ENCODE measurements around the gene VWA5B1.

Gene VWA5B1

DNA sequence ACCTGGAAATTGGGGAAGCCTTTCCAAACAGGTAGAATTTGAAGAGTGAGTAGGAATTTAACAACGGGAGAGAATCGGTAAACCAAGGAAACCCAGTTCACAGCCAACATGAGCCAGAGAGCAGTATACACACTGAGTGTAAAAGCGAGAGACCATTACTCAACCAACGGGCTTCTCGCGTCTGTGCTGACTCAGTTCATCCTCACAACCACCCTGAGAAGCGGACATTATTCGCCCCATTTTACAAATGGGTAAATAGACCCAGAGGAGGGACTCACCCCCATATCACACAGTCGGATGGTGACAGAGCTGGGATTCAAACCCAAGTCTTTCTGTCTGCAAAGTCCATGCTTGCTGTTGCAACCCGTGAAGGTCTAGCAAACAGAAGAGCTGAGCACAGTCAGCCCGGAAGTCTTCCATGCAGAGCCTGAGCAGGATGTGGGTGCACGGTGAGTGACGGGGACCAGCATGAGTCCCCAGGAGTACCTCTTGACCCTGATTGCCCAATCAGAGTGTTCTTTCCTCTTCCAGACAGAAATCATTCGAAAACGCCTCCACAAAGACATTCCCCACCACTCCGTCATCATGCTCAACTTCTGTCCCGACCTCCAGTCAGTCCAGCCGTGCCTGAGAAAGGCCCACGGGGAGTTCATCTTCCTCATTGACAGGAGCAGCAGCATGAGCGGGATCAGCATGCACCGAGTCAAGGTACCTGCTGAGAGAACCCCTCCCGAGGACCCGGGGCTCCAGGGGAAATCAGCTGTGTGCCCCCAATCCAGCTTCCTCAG is 32.3 kb downstream of the VWA5B1 start:
- peak; percentile 46 for DNase-seq

DNA sequence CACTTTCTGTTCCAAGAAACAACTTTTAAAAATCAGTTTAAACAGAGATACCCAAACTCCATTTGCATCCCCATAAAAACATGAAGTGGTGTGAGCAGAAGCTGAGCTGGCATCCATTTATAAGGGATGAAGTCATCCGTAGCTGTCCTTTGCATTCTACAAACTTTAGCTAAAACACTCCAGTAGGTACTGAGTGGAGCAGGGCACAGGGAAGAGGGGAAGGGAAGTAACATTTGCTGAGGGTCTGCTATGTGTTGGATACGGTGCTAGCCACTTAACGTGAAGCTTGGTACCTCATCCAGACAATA is 32.9 kb downstream of the VWA5B1 start:
- no peak for DNase-seq

DNA sequence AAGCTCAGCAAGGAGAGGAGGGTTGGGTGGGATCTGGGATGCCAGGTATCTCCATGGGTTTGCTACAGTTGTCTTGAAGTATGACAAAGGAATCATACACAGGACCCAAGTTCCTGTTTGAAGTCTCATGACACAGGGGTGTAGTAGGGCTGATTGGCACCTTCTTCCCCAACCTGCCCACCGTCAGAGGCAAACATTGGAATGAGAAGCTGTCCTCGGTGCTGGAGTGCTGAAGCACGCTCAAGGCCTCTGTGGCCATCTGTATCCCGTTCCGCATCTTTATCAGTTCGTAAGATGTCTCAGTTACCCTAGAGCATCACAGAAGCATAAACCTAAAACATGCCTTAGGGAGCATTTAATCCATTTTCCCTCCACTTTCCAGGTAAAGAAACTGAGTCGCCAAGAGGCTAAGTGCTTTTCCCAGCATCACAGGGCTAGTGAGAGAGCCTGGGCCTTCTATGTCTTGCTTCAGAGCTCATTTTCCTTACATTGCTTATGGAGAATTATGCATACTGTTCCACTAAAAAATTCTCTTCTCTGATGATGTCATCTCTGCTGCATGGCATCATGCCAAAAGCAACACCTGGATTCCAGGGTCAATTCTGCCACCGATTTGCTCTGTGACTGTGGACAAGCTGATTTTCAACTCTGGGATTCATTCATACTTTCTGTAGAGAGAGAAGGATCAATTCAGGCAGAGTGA is 34.2 kb downstream of the VWA5B1 start:
- no peak for DNase-seq

- no peak for DNase-seq
These were observed 34.8 kb downstream of the VWA5B1 start for GRCh38 chr1:20325407-20325843.

DNA sequence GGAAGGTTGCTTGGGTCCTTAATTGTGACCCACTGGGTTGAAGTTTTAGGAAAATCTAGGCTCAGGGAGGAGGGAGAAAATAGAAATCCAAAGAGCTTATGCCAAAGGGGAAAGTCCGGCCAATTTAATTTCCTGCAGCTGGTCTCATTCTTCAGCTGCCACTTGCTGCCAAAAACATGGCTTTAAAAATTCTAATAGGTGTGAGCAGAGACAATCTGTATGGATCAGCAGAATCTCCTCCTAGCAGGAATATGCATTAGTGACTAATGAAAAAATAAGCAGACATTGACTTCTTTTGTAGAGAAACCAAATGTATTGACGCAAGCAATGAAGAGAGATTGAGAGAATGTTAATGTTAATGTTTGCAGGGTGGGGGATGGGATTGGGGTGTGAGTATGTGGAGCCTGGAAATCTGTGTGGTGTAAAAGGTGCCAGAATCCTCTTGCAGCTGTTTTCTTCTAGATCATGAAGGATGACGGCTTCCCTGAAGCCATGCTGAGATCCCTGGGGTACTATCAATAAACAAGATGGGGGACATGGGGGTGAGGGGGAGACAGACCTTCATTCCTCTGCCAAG is 35.3 kb downstream of the VWA5B1 start:
- DNase-seq: no peak

DNA sequence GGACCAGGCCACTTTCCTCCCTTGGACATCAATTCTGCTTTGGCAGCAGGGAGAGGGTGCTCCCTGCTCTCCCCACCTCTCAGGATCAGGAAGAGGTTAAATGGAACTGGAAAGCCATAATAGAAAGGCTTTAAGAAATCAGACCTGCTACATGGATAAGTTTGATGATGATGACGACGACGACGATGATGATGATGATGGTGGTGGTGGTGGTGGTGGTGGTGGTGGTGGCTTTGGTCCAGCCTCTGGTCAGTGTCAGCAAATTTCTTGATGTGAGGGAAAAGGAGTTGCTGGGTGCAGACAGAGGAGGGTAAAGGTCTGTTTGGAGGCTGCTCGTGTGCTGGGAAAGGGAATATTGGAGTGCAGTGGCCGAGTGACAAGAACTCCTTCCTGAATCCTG is 36.8 kb downstream of the VWA5B1 start:
- DNase-seq: no peak

DNA sequence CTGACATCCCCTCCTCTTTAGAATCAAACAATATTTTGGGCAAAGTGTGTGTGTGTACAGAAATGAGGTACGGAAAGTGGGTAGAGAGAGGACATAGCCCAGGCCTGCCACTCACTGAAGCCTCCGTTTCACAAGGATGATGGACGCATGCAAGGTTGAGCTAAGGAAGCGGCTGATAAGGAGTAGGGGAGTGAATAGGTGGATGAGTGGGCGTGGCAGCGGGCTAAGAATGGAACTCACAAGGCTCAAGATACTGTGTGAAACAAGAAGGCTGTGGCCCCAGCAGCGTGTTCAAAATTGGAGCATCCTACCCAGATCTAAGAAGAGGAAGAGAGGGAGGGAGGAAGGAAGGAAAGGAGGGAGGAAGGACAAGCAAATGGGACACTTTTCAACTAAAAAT is 37.5 kb downstream of the VWA5B1 start:
- no peak for DNase-seq

- no peak for DNase-seq
These were observed 39.3 kb downstream of the VWA5B1 start for GRCh38 chr1:20329793-20330542.

GRCh38 chr1:20334103-20334502 is 43.4 kb downstream of the VWA5B1 start:
- no peak for DNase-seq

DNA sequence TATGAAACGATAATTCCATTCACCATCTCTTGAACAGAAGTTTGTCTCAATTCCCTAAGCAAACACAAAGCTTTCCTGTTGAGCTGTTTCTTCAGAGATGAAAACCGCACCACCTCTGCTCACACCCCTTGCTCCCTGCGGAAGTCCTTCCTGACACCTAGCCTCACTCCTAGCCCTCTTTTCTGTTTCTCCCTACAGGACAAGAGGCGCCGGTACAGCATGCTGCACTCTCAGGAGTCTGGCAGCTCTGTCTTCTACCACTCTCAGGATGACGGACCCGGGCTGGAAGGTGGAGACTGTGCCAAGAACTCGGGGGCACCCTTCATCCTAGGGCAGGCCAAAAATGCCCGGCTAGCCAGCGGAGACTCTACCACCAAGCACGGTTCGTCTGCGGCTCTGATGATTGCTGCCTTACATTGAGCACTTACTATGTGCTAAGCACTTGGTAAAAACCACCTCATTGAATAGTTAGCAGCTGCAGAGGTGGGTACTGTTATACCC is 45.5 kb downstream of the VWA5B1 start:
- DNase-seq: no peak

DNA sequence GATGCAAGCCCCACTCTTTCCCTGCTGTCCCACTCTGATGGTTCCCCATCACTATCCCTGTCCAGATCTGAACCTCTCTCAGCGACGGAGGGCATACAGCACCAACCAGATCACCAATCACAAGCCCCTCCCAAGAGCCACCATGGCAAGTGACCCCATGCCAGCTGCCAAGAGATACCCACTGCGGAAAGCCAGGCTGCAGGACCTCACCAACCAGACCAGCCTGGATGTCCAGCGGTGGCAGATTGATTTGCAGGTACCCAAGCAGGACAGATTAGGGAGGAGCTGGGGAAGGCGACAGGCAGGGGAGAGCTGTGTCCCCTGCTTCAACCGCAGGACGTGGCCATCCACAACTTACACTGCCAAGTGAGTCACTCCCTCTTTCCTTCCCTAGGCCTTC is 46.9 kb downstream of the VWA5B1 start:
- no peak for DNase-seq

GRCh38 chr1:20339811-20340457 is 49.3 kb downstream of the VWA5B1 start:
- DNase-seq: no peak

- DNase-seq: no peak
These were observed 51.8 kb downstream of the VWA5B1 start for GRCh38 chr1:20342294-20343148.

- DNase-seq: peak; percentile 28
These were observed 52.7 kb downstream of the VWA5B1 start for GRCh38 chr1:20343149-20343937.

- no peak for DNase-seq
These were observed 53.2 kb downstream of the VWA5B1 start for GRCh38 chr1:20343938-20344302.

GRCh38 chr1:20344738-20345137 is 54.1 kb downstream of the VWA5B1 start:
- no peak for DNase-seq

DNA sequence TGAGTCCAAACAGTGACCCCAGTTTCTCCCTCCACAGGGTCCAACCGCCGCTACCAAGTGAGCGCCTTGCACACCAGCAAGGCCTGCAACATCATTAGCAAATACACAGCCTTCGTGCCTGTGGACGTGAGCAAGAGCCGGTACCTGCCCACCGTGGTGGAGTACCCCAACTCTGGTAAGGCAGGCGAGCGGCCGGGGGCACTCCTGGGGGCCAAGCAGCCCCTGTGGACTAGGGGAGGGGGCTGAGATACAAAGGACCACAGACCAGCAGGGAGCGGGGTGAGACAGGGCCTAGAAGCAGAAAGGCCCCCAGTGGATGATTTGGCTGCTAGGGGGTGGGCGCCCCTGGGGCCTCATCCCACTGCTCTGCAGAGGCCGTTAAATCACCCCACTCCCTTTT is 54.7 kb downstream of the VWA5B1 start:
- DNase-seq: no peak

GRCh38 chr1:20346433-20346832 is 55.8 kb downstream of the VWA5B1 start:
- no peak for DNase-seq

- no peak for DNase-seq
These were observed 57.0 kb downstream of the VWA5B1 start for GRCh38 chr1:20347699-20348098.

DNA sequence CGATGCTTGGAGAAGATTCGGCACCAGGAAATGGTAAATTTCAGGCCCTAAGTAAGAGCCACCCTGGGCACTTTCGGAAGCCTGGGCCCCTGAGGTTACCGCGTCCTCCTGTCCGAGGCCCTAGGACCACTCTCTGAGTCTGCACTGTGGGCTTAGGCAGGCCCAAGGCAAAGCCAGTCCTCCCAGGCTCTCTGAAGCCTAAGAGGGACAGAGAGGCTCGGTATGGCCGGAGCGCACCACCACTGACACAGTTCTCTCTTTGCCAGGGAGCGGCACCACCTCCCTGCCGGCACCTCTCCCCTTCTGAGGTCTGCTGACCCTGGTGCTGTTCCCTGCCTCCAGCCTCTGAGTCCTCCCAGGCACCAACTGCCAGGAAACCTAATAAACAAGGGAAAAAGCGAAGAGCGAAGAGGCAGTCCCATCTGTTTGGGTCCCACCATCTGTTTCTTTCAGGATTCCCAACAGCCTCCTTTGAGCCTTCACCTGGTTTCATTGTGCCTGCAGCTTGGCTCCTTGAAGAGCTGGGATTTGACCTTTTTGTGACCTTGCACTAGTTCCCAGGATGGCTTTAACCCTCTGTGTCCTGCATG is 57.7 kb downstream of the VWA5B1 start:
- no peak for DNase-seq

DNA sequence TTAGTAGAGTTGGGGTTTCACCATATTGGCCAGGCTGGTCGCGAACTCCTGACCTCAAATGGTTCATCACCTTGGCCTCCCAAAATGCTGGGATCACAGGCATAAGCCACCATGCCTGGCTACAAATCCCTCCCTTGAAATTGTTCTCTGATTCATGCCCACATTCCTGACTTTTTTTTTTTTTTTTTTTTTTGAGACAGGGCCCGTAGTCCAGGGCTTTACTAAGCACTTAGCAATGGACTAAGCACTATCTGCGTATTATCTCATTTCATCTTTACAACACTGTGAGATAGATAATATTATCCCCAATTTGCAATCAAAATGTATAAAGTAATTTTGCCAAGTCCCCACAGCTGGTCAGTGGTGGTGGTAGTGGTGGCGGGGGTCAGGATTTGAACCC is 58.9 kb downstream of the VWA5B1 start:
- DNase-seq: no peak
